PC-9 (cell line): ENCODE results near the gene NT5DC4.

Experiments
- CTCF ChIP-seq: fragments of 200-600 bp; sonication (generic); conservative IDR thresholded peaks from 2 replicates; pipeline ENCODE4 v1.6.1; 2017; ENCODE audit warnings: mixed run types, antibody characterized with exemption, mild to moderate bottlenecking, moderate library complexity
- EZH2 ChIP-seq: fragments of 200-600 bp; sonication (generic); IDR thresholded peaks from 2 replicates; pipeline ENCODE4 v1.8.0; 2017; ENCODE audit warnings: antibody characterized with exemption, low read depth

GRCh38 chr2:112782234-112782799 is 61.5 kb downstream of the NT5DC4 start:
- no peak for TF ChIP-seq CTCF
- TF ChIP-seq EZH2 = no peak
